ENCODE data around the gene SLC2A14. TPM values are rescaled to one million over a fixed set of nuclear protein-coding genes. Genes with fewer than 3 reads are reported as not detected.
"Not testable (repeated sequence)": the region's sequence is repeated elsewhere in the genome, so short reads cannot be mapped to it uniquely, and the experiment has no call there.

The SLC2A14 gene
- total and polyA plus RNA-seq, 2 donors from 2014 or later: not detected

GRCh38 chr12:7905071-7905470, 32.4 kb upstream of the SLC2A14 start:
- intact Hi-C loops (cut with DNase I): no loop called here
- Histone ChIP-seq H3K9ac (ENCODE audit: low read length in 3 of 3) (no peak overlapping the region), H3K4me3 (ENCODE audit: low read length in 3 of 3) (no peak overlapping the region), H3K27ac (ENCODE audit: low read depth in 2 of 2, low read length in 2 of 2) (no peak overlapping the region), H3K4me1 (ENCODE audit: control insufficient read depth in 2 of 3, insufficient read depth in 2 of 3, low read depth in 1 of 3, low read length in 3 of 3) (no peaks in the 10 kb centered on the region), H3K27me3 (ENCODE audit: control insufficient read depth, insufficient read depth, low read length) (no peaks in the 10 kb centered on the region), H3K9me3 (ENCODE audit: control insufficient read depth in 2 of 3, insufficient read depth in 1 of 3, low read length in 3 of 3) (no peaks in the 10 kb centered on the region), H3K36me3 (ENCODE audit: control insufficient read depth in 2 of 3, insufficient read depth in 3 of 3, low read length in 3 of 3) (no peaks in the 10 kb centered on the region)
- no peak for TF ChIP-seq CTCF (IDR thresholded peaks at IDR 0.05; ENCODE audit: borderline replicate concordance, extremely low read depth, insufficient read depth)
- FAIRE-seq (no peak), DNase-seq (peak in 2 of 5 donors; percentile 73 to 75)

- H3K4me1 ChIP-seq (ENCODE audit: control insufficient read depth in 2 of 3, insufficient read depth in 2 of 3, low read depth in 1 of 3, low read length in 3 of 3); H3K36me3 ChIP-seq (ENCODE audit: control insufficient read depth in 2 of 3, insufficient read depth in 3 of 3, low read length in 3 of 3); H3K9ac ChIP-seq (ENCODE audit: low read length in 3 of 3); intact Hi-C loops (cut with DNase I); H3K4me3 ChIP-seq (ENCODE audit: low read length in 3 of 3); H3K9me3 ChIP-seq (ENCODE audit: control insufficient read depth in 2 of 3, insufficient read depth in 1 of 3, low read length in 3 of 3); H3K27me3 ChIP-seq (ENCODE audit: control insufficient read depth, insufficient read depth, low read length); DNase-seq; H3K27ac ChIP-seq (ENCODE audit: low read depth in 2 of 2, low read length in 2 of 2); FAIRE-seq: not testable (repeated sequence)
Measured at GRCh38 chr12:7902416-7902815, 29.7 kb upstream of the SLC2A14 start.

DNA sequence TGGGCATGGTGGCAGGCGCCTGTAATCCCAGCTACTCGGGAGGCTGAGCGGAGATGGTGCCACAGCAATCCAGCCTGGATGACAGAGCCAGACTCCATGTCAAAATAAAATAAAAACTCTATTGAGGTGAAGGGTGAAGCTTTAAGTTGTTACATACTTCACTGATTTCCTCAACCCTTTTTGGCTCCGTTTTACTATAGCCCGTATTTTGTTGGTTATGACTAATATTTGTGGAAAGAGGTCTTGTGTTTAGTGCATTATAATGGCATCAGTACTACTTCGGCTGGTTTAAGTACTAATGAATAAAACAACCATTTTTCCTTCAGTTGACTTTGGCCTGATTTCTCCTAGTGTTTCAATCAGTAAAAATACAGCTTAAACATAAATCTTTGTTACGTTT, 27.0 kb upstream of the SLC2A14 start:
- no peak for DNase-seq
- no peak for FAIRE-seq
- no peak for TF ChIP-seq CTCF (IDR thresholded peaks at IDR 0.05; ENCODE audit: borderline replicate concordance, extremely low read depth, insufficient read depth)
- H3K4me3 ChIP-seq (ENCODE audit: low read length in 3 of 3): no peak overlapping the region
- H3K27me3 ChIP-seq (ENCODE audit: control insufficient read depth, insufficient read depth, low read length): no peaks in the 10 kb centered on the region
- no peak overlapping the region for H3K9ac ChIP-seq (ENCODE audit: low read length in 3 of 3)
- no peak overlapping the region for H3K27ac ChIP-seq (ENCODE audit: low read depth in 2 of 2, low read length in 2 of 2)
- intact Hi-C loops (cut with DNase I): no loop called here
- no peaks in the 10 kb centered on the region for H3K36me3 ChIP-seq (ENCODE audit: control insufficient read depth in 2 of 3, insufficient read depth in 3 of 3, low read length in 3 of 3)
- H3K9me3 ChIP-seq (ENCODE audit: control insufficient read depth in 2 of 3, insufficient read depth in 1 of 3, low read length in 3 of 3): no peaks in the 10 kb centered on the region
- no peaks in the 10 kb centered on the region for H3K4me1 ChIP-seq (ENCODE audit: control insufficient read depth in 2 of 3, insufficient read depth in 2 of 3, low read depth in 1 of 3, low read length in 3 of 3)

- H3K27me3 ChIP-seq (ENCODE audit: control insufficient read depth, insufficient read depth, low read length); intact Hi-C loops (cut with DNase I); FAIRE-seq; H3K9ac ChIP-seq (ENCODE audit: low read length in 3 of 3); H3K9me3 ChIP-seq (ENCODE audit: control insufficient read depth in 2 of 3, insufficient read depth in 1 of 3, low read length in 3 of 3); H3K4me1 ChIP-seq (ENCODE audit: control insufficient read depth in 2 of 3, insufficient read depth in 2 of 3, low read depth in 1 of 3, low read length in 3 of 3); H3K27ac ChIP-seq (ENCODE audit: low read depth in 2 of 2, low read length in 2 of 2); DNase-seq; H3K4me3 ChIP-seq (ENCODE audit: low read length in 3 of 3); H3K36me3 ChIP-seq (ENCODE audit: control insufficient read depth in 2 of 3, insufficient read depth in 3 of 3, low read length in 3 of 3): not testable (repeated sequence)
Measured at GRCh38 chr12:7896726-7897125, 24.0 kb upstream of the SLC2A14 start.
